Activated CD4-positive, alpha-beta T cell treated with anti-CD3 and anti-CD28 coated beads, Interleukin-2, Interleukin-6, amounts not matched to agents 100 ng/mL and 50 ng/mL, durations not matched to agents 16 hours and 8 hours (primary cell): ENCODE data around the gene PANK1.
A peak's percentile ranks its signal among the peaks of the same experiment; 100 is the strongest.
"Not testable (repeated sequence)": the region's sequence is repeated elsewhere in the genome, so short reads cannot be mapped to it uniquely, and the experiment has no call there.

Experiments used
- DNase-seq: peaks from one replicate; pipeline ENCODE4 v3.0.0-alpha.2; 2020

The PANK1 gene

DNA sequence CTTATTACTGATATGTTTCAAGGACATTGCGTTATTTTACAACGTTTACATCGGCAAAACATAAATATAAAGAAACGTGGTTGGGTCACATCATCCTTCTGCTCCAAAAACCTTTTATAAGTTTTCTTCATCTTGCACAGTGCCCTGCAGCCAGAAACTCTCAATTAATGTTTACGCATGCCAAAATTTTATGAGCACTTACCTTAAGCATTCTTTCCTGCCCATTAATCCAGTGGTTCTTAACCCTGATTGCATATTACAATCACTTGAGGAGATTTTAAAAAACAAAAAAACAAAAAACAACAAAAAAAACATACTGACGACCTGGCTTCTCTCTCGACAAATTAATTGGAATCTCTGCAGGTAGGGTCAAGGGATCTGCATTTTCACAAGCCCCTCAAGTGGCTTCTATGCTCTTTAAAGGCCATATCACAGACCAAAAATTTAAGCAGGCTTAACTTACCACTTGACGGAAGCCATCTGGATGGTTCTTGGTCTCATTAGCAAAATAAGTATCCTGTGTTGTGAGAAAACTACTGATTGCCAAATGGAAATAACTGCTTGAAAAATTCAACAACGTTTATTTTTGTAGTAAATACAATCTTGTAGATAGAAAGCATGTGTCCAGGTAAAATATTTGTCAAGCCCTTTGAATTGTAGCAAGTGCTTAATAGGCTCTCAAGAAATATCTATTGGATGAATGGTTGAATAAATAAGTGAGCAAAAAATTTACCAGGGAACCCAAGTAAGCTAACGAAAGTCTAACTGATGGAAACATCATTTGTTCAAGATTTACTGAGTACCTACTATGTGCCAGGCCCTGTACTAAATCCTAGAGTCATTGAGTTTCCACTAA, 78.7 kb downstream of the PANK1 start:
- no peak for DNase-seq

- no peak for DNase-seq
Measured at GRCh38 chr10:89565180-89565579, 79.9 kb downstream of the PANK1 start.

DNA sequence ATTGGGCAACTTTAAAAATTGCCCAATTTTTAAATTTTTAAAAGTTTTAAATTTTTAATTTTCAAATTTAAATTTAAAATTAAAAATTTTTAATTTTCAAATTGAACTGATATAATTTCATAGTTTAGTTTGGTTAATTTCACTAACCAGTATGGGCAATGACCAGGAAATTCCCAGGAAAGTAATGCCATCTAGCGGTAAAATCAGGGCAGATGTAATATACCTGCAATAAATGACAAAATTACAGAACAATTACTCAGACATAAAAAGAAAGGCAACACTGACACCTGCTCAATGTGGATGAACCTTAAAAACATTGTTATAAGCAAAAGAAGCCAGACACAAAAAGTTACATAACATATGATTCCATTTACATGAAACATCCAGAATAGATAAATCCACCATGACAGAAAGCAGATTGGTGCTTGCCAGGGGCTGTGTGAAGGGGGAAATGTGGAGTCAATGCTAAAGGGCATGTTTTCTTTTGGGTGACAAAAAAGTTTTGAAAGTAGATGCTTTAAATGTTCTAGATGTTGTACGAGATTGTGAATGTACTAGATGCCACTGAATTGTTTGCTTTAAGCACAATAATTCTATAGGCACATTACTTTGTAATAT, 81.1 kb downstream of the PANK1 start:
- peak; percentile 48 for DNase-seq

DNA sequence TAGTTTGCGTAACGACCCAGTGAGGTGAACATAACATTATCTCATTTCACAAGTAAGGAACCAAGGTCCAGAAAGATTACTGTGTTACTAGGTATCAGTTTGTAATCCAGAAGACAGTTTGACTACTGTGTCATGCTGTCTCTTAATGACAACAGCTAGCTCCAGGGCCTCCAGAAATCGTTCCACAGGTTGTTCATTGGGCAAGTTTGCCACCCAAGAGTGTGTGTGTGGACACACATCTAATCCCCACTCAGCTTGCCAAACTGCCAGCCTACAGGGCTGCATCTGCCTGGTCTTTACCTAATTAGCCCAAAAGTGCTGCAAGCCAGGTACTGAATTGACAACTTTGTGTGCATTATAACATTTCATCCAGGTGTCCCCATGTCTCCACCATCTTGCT, 81.7 kb downstream of the PANK1 start:
- DNase-seq: no peak

DNA sequence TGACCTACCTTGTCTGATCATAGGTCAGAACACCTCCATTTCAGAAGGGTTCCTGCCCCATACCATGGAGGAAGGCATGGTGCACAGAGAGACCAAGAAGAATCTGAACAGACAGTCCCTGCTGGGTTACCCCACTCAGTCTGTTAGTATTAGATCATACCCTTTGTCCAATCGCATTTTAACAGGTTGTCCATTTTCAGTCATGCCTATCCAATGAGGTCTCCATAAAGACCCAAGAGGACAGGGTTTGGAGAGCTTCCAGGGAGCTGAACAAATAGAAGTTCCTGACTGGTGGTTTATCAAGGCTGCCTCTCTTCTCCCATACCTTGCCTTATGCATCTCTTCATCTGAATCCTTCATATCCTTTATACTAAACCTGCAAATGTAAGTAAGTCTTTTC, 88.4 kb downstream of the PANK1 start:
- DNase-seq: no peak

DNA sequence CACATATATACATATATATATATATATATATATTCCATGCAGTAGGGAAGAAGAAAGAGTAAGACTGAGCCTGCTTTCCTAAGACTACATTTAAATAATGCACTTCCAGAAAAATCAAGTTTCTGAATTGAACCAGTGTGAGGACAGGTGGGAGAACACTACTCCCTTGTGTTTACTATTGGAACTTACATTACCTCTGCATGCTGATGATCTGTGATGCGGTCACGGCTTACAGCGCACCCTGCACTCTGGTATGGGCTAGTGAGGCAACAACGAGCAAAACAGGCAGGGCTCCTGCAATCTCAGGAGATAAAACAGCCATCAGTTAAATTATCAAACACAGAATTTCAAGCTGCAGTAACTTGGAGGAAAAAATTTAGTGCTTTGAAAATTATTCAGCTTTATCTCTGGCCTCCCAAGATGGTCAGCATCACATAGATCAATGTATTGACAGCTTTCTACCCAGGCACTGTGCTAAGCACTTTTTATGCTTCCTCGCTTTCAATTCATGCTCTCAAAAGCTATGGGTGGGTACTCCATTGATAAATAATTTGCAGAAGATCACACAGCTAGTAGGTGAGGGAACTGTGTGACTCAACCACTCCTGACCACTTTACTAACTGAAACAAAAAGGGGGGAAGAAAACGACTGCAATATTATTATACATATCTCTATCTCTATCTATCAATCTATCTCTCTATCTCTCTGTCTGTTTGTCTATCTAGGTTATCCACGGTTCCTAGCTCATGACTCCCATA, 89.2 kb downstream of the PANK1 start:
- no peak for DNase-seq

DNA sequence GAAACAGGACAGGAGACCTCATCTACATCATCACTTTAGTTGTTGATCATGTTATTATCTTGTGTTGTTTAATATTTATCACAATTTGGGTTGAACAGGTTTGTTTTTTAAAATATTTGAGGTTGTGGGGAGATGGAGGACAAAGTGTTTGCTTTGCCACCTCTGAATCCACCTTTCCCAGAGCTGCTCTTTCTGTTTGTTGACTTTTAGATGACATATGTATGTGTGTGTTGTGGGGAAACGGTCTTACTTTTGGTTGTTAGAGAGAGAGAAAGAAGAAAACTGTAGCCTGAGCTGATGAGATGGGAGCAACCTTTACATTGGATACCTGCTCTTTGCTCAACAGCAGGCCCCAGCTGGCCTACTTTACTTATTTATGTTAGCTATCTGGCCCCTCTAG, 90.6 kb downstream of the PANK1 start:
- DNase-seq: no peak

DNA sequence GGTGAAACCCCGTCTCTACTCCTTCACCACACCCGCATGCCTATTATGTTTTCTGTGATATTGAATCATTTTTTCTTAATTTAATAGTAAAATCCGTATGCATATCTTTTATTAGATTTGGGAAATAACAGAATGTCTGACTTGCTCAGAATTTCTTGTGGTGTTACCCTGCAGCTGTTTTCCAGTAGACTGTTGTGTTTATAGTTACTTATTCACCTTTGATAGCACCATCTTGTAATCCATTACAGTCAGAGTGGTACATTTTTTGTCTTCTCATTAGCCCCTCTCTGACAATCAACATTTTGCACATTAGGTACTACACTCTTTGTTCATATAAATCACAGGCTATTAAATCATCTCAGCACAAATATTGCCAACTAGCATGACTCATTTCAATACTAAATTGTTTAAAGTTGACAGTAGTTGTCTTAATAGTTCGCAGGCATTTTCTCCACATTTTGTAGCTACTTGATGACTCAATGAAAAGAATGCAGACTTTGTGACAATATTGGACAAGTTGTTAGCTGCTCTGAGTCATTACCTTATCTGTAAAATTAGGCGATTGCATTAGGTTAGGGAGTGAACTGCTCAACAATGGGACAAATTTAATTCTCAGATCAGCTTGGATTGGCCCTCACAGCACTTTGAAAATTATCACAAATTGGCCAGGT, 91.8 kb downstream of the PANK1 start:
- DNase-seq: no peak

GRCh38 chr10:89552213-89552612, 92.8 kb downstream of the PANK1 start:
- DNase-seq: no peak

GRCh38 chr10:89550509-89550908, 94.5 kb downstream of the PANK1 start:
- DNase-seq: no peak

DNA sequence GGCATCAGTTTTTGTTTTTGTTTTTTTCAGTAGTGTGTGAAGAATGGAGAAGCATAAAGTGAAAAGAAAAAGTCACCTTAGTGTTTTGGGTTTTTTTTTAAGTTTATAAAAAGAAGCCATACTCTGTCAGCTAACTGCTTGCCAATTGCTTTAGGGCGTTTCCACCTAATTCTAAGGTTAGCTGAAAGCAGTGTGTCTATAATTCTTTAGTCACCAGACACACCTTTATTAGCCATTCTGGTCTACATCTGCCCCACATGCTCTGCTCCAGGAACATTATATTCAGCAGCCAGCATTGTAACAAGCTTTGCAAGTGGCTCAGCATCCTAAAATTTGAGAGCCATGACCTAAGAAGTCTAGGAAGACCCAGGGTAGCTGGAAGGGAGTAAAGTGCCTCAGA, 95.5 kb downstream of the PANK1 start:
- DNase-seq: no peak

DNA sequence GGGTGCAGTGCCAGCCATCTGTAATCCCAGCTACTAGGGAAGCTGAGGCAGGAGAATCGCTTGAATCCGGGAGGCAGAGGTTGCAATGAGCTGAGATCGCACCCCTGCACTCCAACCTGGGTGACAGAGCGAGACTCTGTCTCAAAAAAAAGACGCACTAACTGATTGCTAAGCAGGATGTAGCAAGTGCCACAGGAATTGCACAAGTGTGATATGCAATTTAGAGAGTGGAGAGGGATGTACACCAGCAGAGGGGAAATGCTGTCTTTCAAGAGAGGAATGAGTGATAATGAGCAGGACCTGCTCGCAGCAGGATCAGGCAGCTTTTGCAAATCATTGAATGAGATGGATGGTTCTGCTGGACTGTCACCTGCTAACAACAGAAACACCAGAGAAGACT, 96.4 kb downstream of the PANK1 start:
- no peak for DNase-seq

- DNase-seq: no peak
Measured at GRCh38 chr10:89547853-89548513, 97.1 kb downstream of the PANK1 start.

- DNase-seq: not testable (repeated sequence)
Measured at GRCh38 chr10:89546651-89547050, 98.4 kb downstream of the PANK1 start.

DNA sequence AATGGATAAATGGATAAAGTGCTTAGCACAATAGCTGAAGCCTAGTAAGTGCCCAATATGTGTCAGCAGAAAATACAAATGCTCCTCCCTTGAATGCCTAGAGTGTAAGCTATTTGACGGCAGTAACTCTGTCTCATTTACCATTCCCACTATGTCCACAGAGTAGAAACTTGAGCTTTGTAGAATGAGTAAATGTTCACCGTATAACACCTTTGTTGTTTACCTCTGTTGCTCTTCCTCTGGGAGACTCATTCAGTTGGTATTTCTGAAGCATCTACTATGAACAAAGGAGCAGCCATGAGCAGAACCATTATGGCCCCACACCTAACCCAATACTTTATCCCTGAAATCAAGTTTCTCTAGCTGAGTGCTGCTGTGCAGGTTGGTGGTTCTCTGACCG, 101.2 kb downstream of the PANK1 start:
- no peak for DNase-seq

DNA sequence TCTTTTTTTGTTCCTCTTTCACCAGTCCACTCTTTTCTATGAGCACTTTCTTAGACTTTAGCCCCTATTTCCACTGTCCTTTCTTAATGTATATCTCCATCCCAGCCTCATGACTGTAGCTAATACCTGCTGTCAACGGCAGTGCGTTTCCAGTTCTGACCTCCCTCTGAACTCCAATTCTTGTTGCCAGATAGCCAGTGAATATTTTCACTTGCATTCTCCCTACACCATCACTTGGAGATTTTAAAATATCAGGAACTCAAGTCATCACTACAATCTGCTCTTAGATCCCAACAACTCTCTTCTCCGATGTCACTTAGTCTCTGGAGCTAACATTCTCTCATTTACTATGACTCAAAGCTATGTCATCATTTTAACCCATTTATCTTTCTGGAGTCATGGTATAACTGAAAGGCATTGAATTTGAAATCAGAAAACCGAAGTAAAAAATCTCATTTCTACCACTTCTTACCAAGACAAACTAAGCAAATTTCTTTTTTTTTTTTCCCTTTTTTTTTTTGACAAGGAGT, 104.6 kb downstream of the PANK1 start:
- no peak for DNase-seq

DNA sequence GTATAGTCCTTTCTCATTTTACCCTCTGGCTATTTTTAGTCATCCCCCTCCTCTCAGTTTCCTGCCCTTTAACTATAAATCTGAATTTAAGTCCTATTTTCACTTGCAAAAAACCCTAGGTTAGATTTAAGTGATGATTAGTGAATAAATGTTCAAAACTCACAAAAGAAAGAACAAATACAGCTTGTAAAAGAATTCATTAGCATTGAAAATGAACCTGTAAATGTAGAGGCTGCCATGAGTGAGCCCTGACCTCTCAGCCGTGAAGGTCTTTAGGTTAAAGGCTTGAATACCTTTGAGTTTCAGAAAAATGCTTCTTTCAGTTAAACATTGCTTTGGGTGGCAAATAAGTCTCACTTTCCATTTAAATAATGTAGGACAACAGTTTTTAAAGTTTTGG, 107.7 kb downstream of the PANK1 start:
- DNase-seq: no peak

DNA sequence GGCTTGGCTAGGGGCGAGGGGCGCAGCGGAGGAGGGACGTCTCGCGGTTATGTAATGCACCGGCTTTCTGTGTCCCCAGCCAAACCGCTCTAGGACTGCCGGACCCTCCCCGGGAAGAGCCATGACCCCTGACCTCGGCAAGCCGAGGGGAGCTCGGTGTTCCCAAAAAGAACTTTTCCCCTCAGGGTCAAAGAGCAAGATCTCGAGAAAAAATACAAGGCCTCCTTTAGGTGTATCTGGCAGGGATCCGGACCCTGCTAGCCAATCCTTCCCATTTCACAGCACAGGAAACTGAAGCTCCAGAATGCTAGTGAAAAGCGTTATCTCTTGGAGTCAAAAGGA, 109.1 kb downstream of the PANK1 start:
- DNase-seq: no peak

- DNase-seq: no peak
Measured at GRCh38 chr10:89535171-89536012, 109.7 kb downstream of the PANK1 start, which contains the start of gene SLC16A12. SLC16A12 (minus strand) TSS chr10:89535594; CDS start chr10:89462578, 73,016 bp downstream.

GRCh38 chr10:89534826-89535166, 110.2 kb downstream of the PANK1 start:
- no peak for DNase-seq
